ENCODE measurements around the gene MED13L.

The MED13L gene

DNA sequence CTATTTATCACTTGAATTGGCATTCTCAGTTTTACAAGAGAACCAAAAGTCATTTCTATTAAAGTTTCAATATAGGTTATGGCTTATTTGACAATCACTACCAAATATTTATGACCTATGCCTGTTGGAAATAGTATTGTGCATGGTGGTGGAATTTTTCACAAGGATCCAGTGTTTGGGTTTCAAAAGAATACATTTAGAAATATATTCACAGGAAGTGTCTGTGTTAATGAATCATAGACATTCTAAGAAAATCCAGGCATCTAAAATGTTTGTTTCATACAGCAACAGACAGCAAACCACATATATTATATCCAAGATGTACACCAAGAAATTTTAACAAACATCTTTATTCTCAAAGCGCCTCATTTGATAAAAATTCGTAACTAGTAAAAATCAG lies 92.7 kb downstream of the MED13L start:
- no peak for DNase-seq (ENCODE audit: low read depth, low spot score)

DNA sequence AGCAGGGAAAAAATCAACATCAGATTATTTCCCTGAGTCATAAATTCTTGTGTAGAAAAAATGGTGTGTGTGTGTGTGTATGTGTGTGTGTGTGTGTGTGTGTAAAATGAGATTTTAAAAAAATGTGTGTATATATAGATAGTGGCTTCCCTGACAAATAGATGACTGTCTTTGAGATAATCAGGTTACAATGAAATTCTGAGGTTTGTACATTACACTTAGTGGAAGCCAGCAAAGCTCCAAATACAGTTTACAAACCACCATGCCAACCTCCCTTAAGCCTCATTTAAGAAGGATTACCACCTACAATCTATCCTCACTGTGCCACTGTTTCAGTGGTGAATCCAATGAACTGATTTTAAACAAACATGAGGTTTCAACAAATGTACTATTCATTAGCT lies 93.8 kb downstream of the MED13L start:
- peak; percentile 36 for DNase-seq (ENCODE audit: low read depth, low spot score)

GRCh38 chr12:116182359-116183063 lies 95.0 kb downstream of the MED13L start:
- no peak for DNase-seq (ENCODE audit: low read depth, low spot score)

DNA sequence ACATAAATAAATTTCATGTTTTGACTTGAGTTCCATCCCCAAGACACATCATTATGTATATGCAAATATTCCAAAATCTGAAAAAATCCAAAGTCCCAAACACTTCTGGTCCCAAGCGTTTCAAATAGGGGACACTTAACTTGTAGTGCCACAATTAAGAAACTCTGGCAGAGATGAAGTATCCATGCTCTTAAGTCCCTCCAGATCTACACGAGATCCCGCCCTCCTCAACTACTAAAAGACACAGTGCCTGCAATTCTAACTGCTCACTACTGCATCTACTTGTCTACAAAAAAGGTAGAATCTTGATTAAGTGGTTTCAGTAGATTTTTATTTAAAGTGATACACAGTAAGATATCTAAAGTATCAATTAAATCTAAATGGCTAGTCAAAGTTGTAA lies 97.0 kb downstream of the MED13L start:
- DNase-seq (ENCODE audit: low read depth, low spot score) = no peak

GRCh38 chr12:116179384-116179783 lies 98.1 kb downstream of the MED13L start:
- no peak for DNase-seq (ENCODE audit: low read depth, low spot score)

- no peak for DNase-seq (ENCODE audit: low read depth, low spot score)
These were observed 100.5 kb downstream of the MED13L start for GRCh38 chr12:116177017-116177416.

GRCh38 chr12:116174904-116175303 lies 102.6 kb downstream of the MED13L start:
- DNase-seq (ENCODE audit: low read depth, low spot score) = no peak

- no peak for DNase-seq (ENCODE audit: low read depth, low spot score)
These were observed 103.5 kb downstream of the MED13L start for GRCh38 chr12:116174006-116174405.

GRCh38 chr12:116172224-116172849 lies 105.2 kb downstream of the MED13L start:
- DNase-seq (ENCODE audit: low read depth, low spot score) = no peak

GRCh38 chr12:116171549-116171948 lies 105.9 kb downstream of the MED13L start:
- peak; percentile 52 for DNase-seq (ENCODE audit: low read depth, low spot score)

DNA sequence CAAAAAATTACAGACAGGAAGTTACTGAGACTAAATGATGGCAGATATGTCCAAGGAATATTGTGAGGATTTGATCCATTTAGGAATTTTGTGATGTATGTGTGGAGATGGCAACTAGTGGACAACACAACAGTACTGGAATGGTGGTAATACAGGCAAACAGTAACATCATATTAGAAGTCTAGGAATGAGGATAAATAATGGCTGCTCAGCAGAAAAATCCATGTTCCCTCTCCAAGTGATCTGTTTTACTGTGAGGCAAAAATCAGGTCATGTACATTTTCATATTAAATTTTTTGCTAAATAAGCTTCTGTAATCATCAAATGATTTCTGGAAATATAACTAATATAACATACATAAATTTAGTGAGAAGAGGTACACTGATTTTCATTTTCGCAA lies 108.4 kb downstream of the MED13L start:
- no peak for DNase-seq (ENCODE audit: low read depth, low spot score)

GRCh38 chr12:116166306-116166705 lies 111.2 kb downstream of the MED13L start:
- DNase-seq (ENCODE audit: low read depth, low spot score) = no peak

DNA sequence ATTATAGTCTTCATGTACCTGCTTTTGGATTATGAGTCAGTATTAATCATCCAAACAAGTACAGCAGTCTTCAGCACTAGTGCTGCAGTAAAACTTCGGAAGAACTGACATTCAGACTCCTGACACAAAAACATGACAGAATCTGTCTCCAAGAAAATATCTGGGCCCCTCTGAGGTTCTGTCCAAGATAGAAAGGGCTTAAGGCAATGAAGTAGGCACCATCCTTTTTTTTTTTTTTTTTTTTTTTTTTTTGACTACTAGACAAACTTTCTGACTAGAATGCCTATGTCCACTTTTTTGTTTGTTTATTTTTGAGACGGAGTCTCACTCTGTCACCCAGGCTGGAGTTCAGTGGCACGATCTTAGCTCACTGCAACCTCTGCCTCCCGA lies 112.5 kb downstream of the MED13L start:
- peak; percentile 39 for DNase-seq (ENCODE audit: low read depth, low spot score)

- no peak for DNase-seq (ENCODE audit: low read depth, low spot score)
These were observed 113.0 kb downstream of the MED13L start for GRCh38 chr12:116164250-116165035.

GRCh38 chr12:116162071-116162470 lies 115.4 kb downstream of the MED13L start:
- no peak for DNase-seq (ENCODE audit: low read depth, low spot score)

- no peak for DNase-seq (ENCODE audit: low read depth, low spot score)
These were observed 115.9 kb downstream of the MED13L start for GRCh38 chr12:116161588-116161987.

DNA sequence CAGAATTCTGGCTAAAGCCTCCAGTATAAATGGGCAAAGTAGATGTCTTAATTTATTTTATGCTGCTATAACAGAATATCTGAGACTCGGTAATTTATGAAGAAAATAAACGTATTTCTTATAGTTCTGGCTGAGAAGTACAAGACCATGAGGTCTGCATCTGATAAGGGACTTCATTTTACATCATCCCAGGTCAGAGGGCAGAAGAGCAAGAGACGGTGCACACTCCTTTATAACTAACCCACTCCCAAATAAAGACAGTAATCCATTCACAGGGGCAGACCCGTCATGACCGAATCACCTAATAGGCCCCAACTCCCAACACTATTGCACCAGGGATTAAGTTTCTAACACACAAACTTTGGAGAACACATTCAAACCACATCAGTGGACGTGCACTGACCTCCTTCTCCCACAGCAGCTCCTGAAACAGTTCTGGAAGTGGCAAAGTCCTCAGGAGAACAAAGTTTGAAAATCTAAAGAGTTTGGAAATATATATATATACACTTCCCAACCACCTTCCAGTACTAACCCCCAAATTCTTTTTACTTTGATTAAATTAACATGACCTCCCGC lies 116.5 kb downstream of the MED13L start:
- no peak for DNase-seq (ENCODE audit: low read depth, low spot score)

- no peak for DNase-seq (ENCODE audit: low read depth, low spot score)
These were observed 117.3 kb downstream of the MED13L start for GRCh38 chr12:116160231-116160630.

GRCh38 chr12:116159593-116160200 lies 117.8 kb downstream of the MED13L start:
- no peak for DNase-seq (ENCODE audit: low read depth, low spot score)

- DNase-seq (ENCODE audit: low read depth, low spot score) = peak; percentile 82
These were observed 118.3 kb downstream of the MED13L start for GRCh38 chr12:116159175-116159574.

GRCh38 chr12:116157845-116158267 lies 119.6 kb downstream of the MED13L start:
- no peak for DNase-seq (ENCODE audit: low read depth, low spot score)

- no peak for DNase-seq (ENCODE audit: low read depth, low spot score)
These were observed 120.9 kb downstream of the MED13L start for GRCh38 chr12:116156614-116157013.
